Liver (tissue), 9 donors: Measurements from ENCODE around the gene RASGRP2. TPM values are rescaled to one million over a fixed set of nuclear protein-coding genes. Genes with fewer than 3 reads are reported as not detected.

Experiments
- DNase-seq: peaks from one replicate; pipeline ENCODE4 v3.0.0-alpha.2; 2017; ENCODE audit warnings: low spot score
- H3K27ac ChIP-seq, 2 donors: one replicate each; pipeline ENCODE4 v1.7.0; 2013; ENCODE audit warnings: inconsistent platforms in 2 of 2, low read length in 2 of 2, control low read depth in 1 of 2, low read depth in 1 of 2, mild to moderate bottlenecking in 1 of 2
- H3K27me3 ChIP-seq, 4 donors: one replicate each; pipeline versions ENCODE4 v1.6.1 to v1.7.0; 2013; ENCODE audit warnings: low read length in 3 of 4, inconsistent platforms in 1 of 4, mild to moderate bottlenecking in 1 of 4, moderate library complexity in 1 of 4; ENCODE audit not compliant: control insufficient read depth in 4 of 4, insufficient read depth in 4 of 4
- H3K36me3 ChIP-seq, 4 donors: one replicate each; pipeline versions ENCODE4 v1.6.1 to v1.7.0; 2013; ENCODE audit warnings: low read length in 3 of 4, mild to moderate bottlenecking in 3 of 4, low read depth in 1 of 4, moderate library complexity in 1 of 4; ENCODE audit not compliant: control insufficient read depth in 4 of 4, insufficient read depth in 3 of 4
- H3K4me1 ChIP-seq, 4 donors: one replicate each; pipeline versions ENCODE4 v1.6.1 to v1.7.0; 2013; ENCODE audit warnings: low read length in 3 of 4, mild to moderate bottlenecking in 3 of 4, moderate library complexity in 1 of 4; ENCODE audit not compliant: control insufficient read depth in 4 of 4, insufficient read depth in 4 of 4
- H3K4me3 ChIP-seq, 3 donors: one replicate each; pipeline versions ENCODE4 v1.6.1 to v1.7.0; 2013; ENCODE audit warnings: low read length in 3 of 3, control low read depth in 1 of 3, low read depth in 1 of 3, mild to moderate bottlenecking in 1 of 3
- H3K9ac ChIP-seq, 2 donors: one replicate each; pipeline ENCODE4 v1.7.0; 2013; ENCODE audit warnings: low read length in 2 of 2, mild to moderate bottlenecking in 2 of 2, moderate library complexity in 2 of 2, control low read depth in 1 of 2, low read depth in 1 of 2
- H3K9me3 ChIP-seq, 4 donors: one replicate each; pipeline versions ENCODE4 v1.6.1 to v1.7.0; 2013; ENCODE audit warnings: low read length in 3 of 4; ENCODE audit not compliant: control insufficient read depth in 4 of 4
- ATF3 ChIP-seq: IDR thresholded peaks from 2 replicates; pipeline ENCODE4 v1.6.1; 2016; ENCODE audit warnings: antibody characterized with exemption
- CTCF ChIP-seq: fragments of 150-350 bp; IDR thresholded peaks from 2 replicates; pipeline ENCODE4 v1.5.1; 2017; ENCODE audit warnings: improper control_type of control experiment, low read depth, low read length; ENCODE audit not compliant: missing input control
- EGR1 ChIP-seq, 2 donors: IDR thresholded peaks; 2 replicates each; pipeline ENCODE4 v1.6.1; 2016 to 2018; ENCODE audit warnings: antibody characterized with exemption in 2 of 2, low read depth in 2 of 2
- FOXA1 ChIP-seq: IDR thresholded peaks from 2 replicates; pipeline ENCODE4 v1.6.1; 2016; ENCODE audit warnings: antibody characterized with exemption
- FOXA2 ChIP-seq: IDR thresholded peaks from 2 replicates; pipeline ENCODE4 v1.6.1; 2016; ENCODE audit warnings: antibody characterized with exemption
- GABPA ChIP-seq, 2 donors: IDR thresholded peaks in 1 of 2; conservative IDR thresholded peaks in 1 of 2; 2 replicates each; pipeline ENCODE4 v1.6.1; 2016; ENCODE audit warnings: antibody characterized with exemption in 2 of 2, mild to moderate bottlenecking in 1 of 2, moderate library complexity in 1 of 2
- HNF4A ChIP-seq, 2 donors: conservative IDR thresholded peaks; 2 replicates each; pipeline ENCODE4 v1.6.1; 2016; ENCODE audit warnings: antibody characterized with exemption in 2 of 2, mild to moderate bottlenecking in 2 of 2
- HNF4G ChIP-seq: IDR thresholded peaks from 2 replicates; pipeline ENCODE4 v1.6.1; 2016; ENCODE audit warnings: antibody characterized with exemption
- JUND ChIP-seq, 2 donors: IDR thresholded peaks; 2 replicates each; pipeline ENCODE4 v1.6.1; 2016; ENCODE audit warnings: antibody characterized with exemption in 2 of 2
- MAX ChIP-seq: IDR thresholded peaks from 2 replicates; pipeline ENCODE4 v1.6.1; 2016; ENCODE audit warnings: antibody characterized with exemption
- NR2F2 ChIP-seq: IDR thresholded peaks from 2 replicates; pipeline ENCODE4 v1.6.1; 2016; ENCODE audit warnings: antibody characterized with exemption
- RAD21 ChIP-seq, 2 donors: IDR thresholded peaks; 2 replicates each; pipeline ENCODE4 v1.6.1; 2016; ENCODE audit warnings: antibody characterized with exemption in 2 of 2, mild to moderate bottlenecking in 2 of 2
- RXRA ChIP-seq, 2 donors: IDR thresholded peaks; 2 replicates each; pipeline ENCODE4 v1.6.1; 2017 to 2018; ENCODE audit warnings: antibody characterized with exemption in 2 of 2, mild to moderate bottlenecking in 1 of 2
- SP1 ChIP-seq: IDR thresholded peaks from 2 replicates; pipeline ENCODE4 v1.6.1; 2018; ENCODE audit warnings: antibody characterized with exemption, mild to moderate bottlenecking
- TAF1 ChIP-seq: conservative IDR thresholded peaks from 2 replicates; pipeline ENCODE4 v1.6.1; 2016; ENCODE audit warnings: antibody characterized with exemption, mild to moderate bottlenecking
- YY1 ChIP-seq: IDR thresholded peaks from 2 replicates; pipeline ENCODE4 v1.6.1; 2016; ENCODE audit warnings: antibody characterized with exemption, mild to moderate bottlenecking
- ZBTB33 ChIP-seq: IDR thresholded peaks from 2 replicates; pipeline ENCODE4 v1.6.1; 2016; ENCODE audit warnings: antibody characterized with exemption
- WGBS: extraction: QIAGEN DNeasy Blood & Tissue Kit; methylation state at CpG from one replicate; pipeline ENCODE4 v1.1.7; 2013; 5-methylcytosine and 5-hydroxymethylcytosine counted together
- polyA plus RNA-seq, 2 donors: library from polyadenylated mRNA; stranded (reverse) in 1 of 2; unstranded in 1 of 2; fragments of 200-250 nt in 1 of 2; fragments of >200 nt in 1 of 2; fragmentation: Nextera tagmentation in 1 of 2; extraction: Ambion mirVana in 1 of 2; gene quantifications; one replicate each; pipeline versions ENCODE4 v1.2.1 to v1.2.3, GENCODE V29; 2013 to 2015
- total RNA-seq, 2 donors: library from RNA; depleted of rRNA; stranded (reverse); fragments of >200 nt; gene quantifications; one replicate each; pipeline ENCODE4 v1.2.3, GENCODE V29; 2014
- donor health status: healthy.
- donor health status: healthy.
- donor health status: healthy.
- donor health status: healthy.
- donor health status: healthy.

Gene RASGRP2
- total and polyA plus RNA-seq, 4 donors: 2.7 to 14.9 (median 8.7) TPM

GRCh38 chr11:64758330-64759079 is 14.6 kb upstream of the RASGRP2 start:
- Histone ChIP-seq H3K27ac (no peak overlapping the region), H3K9ac (no peak overlapping the region), H3K4me3 (no peak overlapping the region), H3K9me3 (no peaks in the 10 kb centered on the region), H3K36me3 (peaks cover 2 to 9% (median 5%) of the 10 kb centered on the region in 4 donors), H3K4me1 (peaks cover 0 to 3% (median 0%) of the 10 kb centered on the region in 4 donors), H3K27me3 (no peaks in the 10 kb centered on the region)
- no peak for DNase-seq
- WGBS: 93% methylated on average over 15 of the region's 15 CpGs
- TF ChIP-seq GABPA (IDR thresholded peaks at IDR 0.05 in 1 of 2, conservative IDR thresholded peaks at IDR 0.05 in 1 of 2) (no peak), RXRA (IDR thresholded peaks at IDR 0.05) (no peak), YY1 (no peak), EGR1 (IDR thresholded peaks at IDR 0.05; ENCODE audit: low read depth in 2 of 2) (no peak), SP1 (no peak), ATF3 (no peak), MAX (no peak), FOXA1 (no peak), ZBTB33 (no peak), CTCF (no peak), HNF4A (conservative IDR thresholded peaks at IDR 0.05) (no peak), TAF1 (no peak), JUND (IDR thresholded peaks at IDR 0.05) (no peak), NR2F2 (no peak)

GRCh38 chr11:64757549-64758329 is 13.8 kb upstream of the RASGRP2 start:
- 88% methylated on average over 19 of the region's 19 CpGs for WGBS
- Histone ChIP-seq H3K9ac (no peak overlapping the region), H3K27me3 (no peaks in the 10 kb centered on the region), H3K9me3 (no peaks in the 10 kb centered on the region), H3K27ac (no peak overlapping the region), H3K4me1 (no peaks in the 10 kb centered on the region), H3K36me3 (peaks cover 0 to 6% (median 3%) of the 10 kb centered on the region in 4 donors), H3K4me3 (no peak overlapping the region)
- DNase-seq: no peak
- no peak for TF ChIP-seq ATF3
- no peak for TF ChIP-seq FOXA2
- TF ChIP-seq HNF4G: no peak
- no peak for TF ChIP-seq RAD21 (IDR thresholded peaks at IDR 0.05)
- TF ChIP-seq MAX: no peak
- no peak for TF ChIP-seq CTCF
- no peak for TF ChIP-seq TAF1
- no peak for TF ChIP-seq HNF4A (conservative IDR thresholded peaks at IDR 0.05)
- TF ChIP-seq RXRA (IDR thresholded peaks at IDR 0.05): no peak
- no peak for TF ChIP-seq GABPA (IDR thresholded peaks at IDR 0.05 in 1 of 2, conservative IDR thresholded peaks at IDR 0.05 in 1 of 2)
- no peak for TF ChIP-seq SP1
- TF ChIP-seq YY1: no peak
- TF ChIP-seq EGR1 (IDR thresholded peaks at IDR 0.05; ENCODE audit: low read depth in 2 of 2): no peak
- no peak for TF ChIP-seq FOXA1
- no peak for TF ChIP-seq JUND (IDR thresholded peaks at IDR 0.05)
- TF ChIP-seq NR2F2: no peak
- no peak for TF ChIP-seq ZBTB33
